Hepatocyte (in vitro differentiated cells): ENCODE measurements around the gene MSS51. TPM values are rescaled to one million over a fixed set of nuclear protein-coding genes. Genes with fewer than 3 reads are reported as not detected.

Experiments
- DNase-seq: peaks from one replicate; pipeline ENCODE4 v3.0.0-alpha.2; 2016; ENCODE audit warnings: low spot score
- H2AFZ ChIP-seq: fragments of 200-600 bp; sonication (generic); 2 replicates; pipeline ENCODE4 v1.6.0; 2016; ENCODE audit warnings: antibody characterized with exemption, mild to moderate bottlenecking
- H3K27ac ChIP-seq: fragments of 200-600 bp; sonication (generic); 2 replicates; pipeline ENCODE4 v1.5.1; 2016; ENCODE audit warnings: mild to moderate bottlenecking
- H3K27me3 ChIP-seq: fragments of 200-600 bp; sonication (generic); 2 replicates; pipeline ENCODE4 v1.6.1; 2016
- H3K36me3 ChIP-seq: fragments of 200-600 bp; sonication (generic); replicated peaks from 2 replicates; pipeline ENCODE4 v1.5.1; 2016; ENCODE audit warnings: low read depth; ENCODE audit not compliant: insufficient read depth
- H3K4me1 ChIP-seq: fragments of 200-600 bp; sonication (generic); 2 replicates; pipeline ENCODE4 v1.5.1; 2016; ENCODE audit warnings: mild to moderate bottlenecking, moderate library complexity; ENCODE audit not compliant: insufficient read depth
- H3K4me2 ChIP-seq: fragments of 200-600 bp; sonication (generic); 2 replicates; pipeline ENCODE4 v1.6.0; 2016
- H3K4me3 ChIP-seq: fragments of 200-600 bp; sonication (generic); 2 replicates; pipeline ENCODE4 v1.5.1; 2016; ENCODE audit warnings: mild to moderate bottlenecking
- H3K79me2 ChIP-seq: fragments of 200-600 bp; sonication (generic); 2 replicates; pipeline ENCODE4 v1.6.0; 2017; ENCODE audit warnings: mild to moderate bottlenecking
- H3K9me2 ChIP-seq: fragments of 200-600 bp; sonication (generic); replicated peaks from 2 replicates; pipeline ENCODE4 v1.6.0; 2017; ENCODE audit warnings: mild to moderate bottlenecking; ENCODE audit not compliant: insufficient read depth
- H3K9me3 ChIP-seq: fragments of 200-600 bp; sonication (generic); 2 replicates; pipeline ENCODE4 v1.5.1; 2016; ENCODE audit warnings: low read depth, mild to moderate bottlenecking
- H4K20me1 ChIP-seq: fragments of 200-600 bp; sonication (generic); 2 replicates; pipeline ENCODE4 v1.6.0; 2016; ENCODE audit warnings: mild to moderate bottlenecking; ENCODE audit not compliant: insufficient read depth, poor library complexity, severe bottlenecking
- EZH2 ChIP-seq: fragments of 200-600 bp; sonication (generic); IDR thresholded peaks from 2 replicates; pipeline ENCODE4 v1.6.1; 2016; ENCODE audit warnings: antibody characterized with exemption, mild to moderate bottlenecking, borderline replicate concordance
- EZH2phosphoT487 ChIP-seq: fragments of 200-600 bp; sonication (generic); IDR thresholded peaks from one replicate; pipeline ENCODE4 v1.6.1; 2018; ENCODE audit warnings: antibody characterized with exemption, mild to moderate bottlenecking, low read depth, moderate library complexity; ENCODE audit not compliant: unreplicated experiment, severe bottlenecking
- WGBS: methylation state at CpG from one replicate; pipeline ENCODE4 v1.1.6; 2016; ENCODE audit warnings: low lambda C conversion rate; ENCODE audit errors: missing lambda C conversion rate; 5-methylcytosine and 5-hydroxymethylcytosine counted together
- polyA plus RNA-seq: library from polyadenylated mRNA; unstranded; fragments of >200 nt; fragmentation: Nextera tagmentation; extraction: Ambion mirVana; gene quantifications from 2 replicates; pipeline ENCODE4 v1.2.1, GENCODE V29; 2016
- total RNA-seq: library from RNA; depleted of rRNA; stranded (reverse); fragments of >200 nt; gene quantifications from 2 replicates; pipeline ENCODE4 v1.2.3, GENCODE V29; 2014
- TF ChIP-seq, protein P1 (sequence below): fragments of 200-600 bp; sonication (generic); IDR thresholded peaks from 2 replicates; pipeline ENCODE4 v1.5.1; 2016; ENCODE audit warnings: antibody characterized with exemption, mild to moderate bottlenecking; ENCODE audit not compliant: poor library complexity

The MSS51 gene
- total and polyA plus RNA-seq, 2 experiments from 2014 or later: 0.48 to 1.2 TPM

DNA sequence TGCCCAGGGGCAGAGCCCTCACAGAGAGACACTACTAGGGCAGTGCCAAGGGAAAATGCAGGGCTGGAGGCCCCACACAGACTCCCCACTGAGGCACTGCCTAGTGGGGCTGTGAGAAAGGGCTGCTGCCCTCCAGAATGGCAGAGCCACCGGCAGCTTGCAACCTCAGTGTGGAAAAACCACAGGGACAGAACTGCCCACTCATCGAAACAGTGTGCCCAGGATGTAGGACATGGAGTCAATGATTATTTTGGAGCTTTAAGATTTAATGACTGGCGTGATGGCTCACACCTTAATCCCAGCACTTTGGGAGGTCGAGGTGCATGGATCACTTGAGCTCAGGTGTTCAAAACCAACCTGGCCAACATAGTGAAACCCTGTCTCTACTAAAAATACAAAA lies 27.5 kb upstream of the MSS51 start:
- H3K9me3 ChIP-seq: no peaks in the 10 kb centered on the region

GRCh38 chr10:73459683-73460314 lies 26.4 kb upstream of the MSS51 start:
- no peak overlapping the region for H3K27ac ChIP-seq
- H3K4me1 ChIP-seq: no peaks in the 10 kb centered on the region
- H2AFZ ChIP-seq: no peak overlapping the region
- no peaks in the 10 kb centered on the region for H3K36me3 ChIP-seq
- 93% methylated on average over 6 of the region's 6 CpGs for WGBS
- H3K4me3 ChIP-seq: no peak overlapping the region
- no peaks in the 10 kb centered on the region for H3K9me2 ChIP-seq
- H4K20me1 ChIP-seq: no peaks in the 10 kb centered on the region
- DNase-seq: no peak
- H3K27me3 ChIP-seq: no peaks in the 10 kb centered on the region
- TF ChIP-seq EZH2 (no peak), EZH2phosphoT487 (no peak)
- TF ChIP-seq, protein P1, sequence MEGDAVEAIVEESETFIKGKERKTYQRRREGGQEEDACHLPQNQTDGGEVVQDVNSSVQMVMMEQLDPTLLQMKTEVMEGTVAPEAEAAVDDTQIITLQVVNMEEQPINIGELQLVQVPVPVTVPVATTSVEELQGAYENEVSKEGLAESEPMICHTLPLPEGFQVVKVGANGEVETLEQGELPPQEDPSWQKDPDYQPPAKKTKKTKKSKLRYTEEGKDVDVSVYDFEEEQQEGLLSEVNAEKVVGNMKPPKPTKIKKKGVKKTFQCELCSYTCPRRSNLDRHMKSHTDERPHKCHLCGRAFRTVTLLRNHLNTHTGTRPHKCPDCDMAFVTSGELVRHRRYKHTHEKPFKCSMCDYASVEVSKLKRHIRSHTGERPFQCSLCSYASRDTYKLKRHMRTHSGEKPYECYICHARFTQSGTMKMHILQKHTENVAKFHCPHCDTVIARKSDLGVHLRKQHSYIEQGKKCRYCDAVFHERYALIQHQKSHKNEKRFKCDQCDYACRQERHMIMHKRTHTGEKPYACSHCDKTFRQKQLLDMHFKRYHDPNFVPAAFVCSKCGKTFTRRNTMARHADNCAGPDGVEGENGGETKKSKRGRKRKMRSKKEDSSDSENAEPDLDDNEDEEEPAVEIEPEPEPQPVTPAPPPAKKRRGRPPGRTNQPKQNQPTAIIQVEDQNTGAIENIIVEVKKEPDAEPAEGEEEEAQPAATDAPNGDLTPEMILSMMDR: no peak
- H3K9me3 ChIP-seq: no peaks in the 10 kb centered on the region
- H3K4me2 ChIP-seq: no peak overlapping the region
- no peaks in the 10 kb centered on the region for H3K79me2 ChIP-seq

More for the DNA sequence above, 27.5 kb upstream of the MSS51 start:
- DNase-seq: no peak
- TF ChIP-seq EZH2 (no peak), EZH2phosphoT487 (no peak)
- TF ChIP-seq, protein P1: no peak
- H3K9me2 ChIP-seq: no peaks in the 10 kb centered on the region
- no peaks in the 10 kb centered on the region for H3K27me3 ChIP-seq
- H2AFZ ChIP-seq: no peak overlapping the region
- H3K27ac ChIP-seq: no peak overlapping the region
- no peaks in the 10 kb centered on the region for H3K79me2 ChIP-seq
- no peaks in the 10 kb centered on the region for H3K36me3 ChIP-seq
- H3K4me2 ChIP-seq: no peak overlapping the region
- WGBS: 99% methylated on average over 4 of the region's 4 CpGs
- H3K4me1 ChIP-seq: no peaks in the 10 kb centered on the region
- H4K20me1 ChIP-seq: no peaks in the 10 kb centered on the region
- H3K4me3 ChIP-seq: no peak overlapping the region

DNA sequence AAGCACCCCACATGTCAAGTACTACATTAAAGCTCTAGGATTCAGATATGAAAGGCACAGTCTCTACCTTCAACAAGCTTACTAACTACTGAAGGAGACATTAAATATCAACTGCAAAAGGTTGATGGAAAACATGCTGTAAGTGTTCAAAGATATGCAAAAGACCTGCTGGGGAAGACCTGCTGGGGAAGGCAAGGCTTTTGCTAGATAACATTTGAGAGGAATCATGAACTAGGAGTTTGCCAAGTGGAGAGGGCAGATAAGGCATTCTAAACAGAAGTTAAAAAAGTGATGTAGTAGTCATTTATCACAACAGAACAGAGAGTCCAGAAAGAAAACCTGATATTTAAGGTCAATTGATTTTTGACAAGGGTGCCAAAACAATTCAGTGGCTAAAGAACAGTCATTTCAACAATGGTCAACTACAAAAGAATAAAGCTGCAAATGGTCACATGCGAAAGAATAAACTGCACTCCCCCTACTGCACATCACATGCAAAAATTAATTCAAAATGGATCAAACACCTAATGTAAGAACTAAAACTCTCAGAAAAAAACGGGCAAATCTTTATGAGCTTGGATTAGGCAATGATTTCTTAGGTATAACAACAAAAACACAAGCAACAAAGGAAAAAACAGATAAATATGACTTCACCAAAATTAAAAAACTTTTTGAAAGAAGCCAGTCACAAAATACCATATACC lies 23.0 kb upstream of the MSS51 start:
- no peaks in the 10 kb centered on the region for H3K9me3 ChIP-seq
- no peak overlapping the region for H3K27ac ChIP-seq
- WGBS: 95% methylated on average over 2 of the region's 2 CpGs
- no peaks in the 10 kb centered on the region for H3K36me3 ChIP-seq
- H3K9me2 ChIP-seq: no peaks in the 10 kb centered on the region
- no peak for DNase-seq
- TF ChIP-seq, protein P1: no peak
- H2AFZ ChIP-seq: no peak overlapping the region
- no peaks in the 10 kb centered on the region for H3K27me3 ChIP-seq
- H4K20me1 ChIP-seq: no peaks in the 10 kb centered on the region
- no peak overlapping the region for H3K4me2 ChIP-seq
- H3K4me1 ChIP-seq: no peaks in the 10 kb centered on the region
- no peak overlapping the region for H3K4me3 ChIP-seq
- no peaks in the 10 kb centered on the region for H3K79me2 ChIP-seq
